GM23338 (cell line): ENCODE measurements around the gene CNN2. TPM values are rescaled to one million over a fixed set of nuclear protein-coding genes. Genes with fewer than 3 reads are reported as not detected.

Experiments used
- ATAC-seq: fragments of 200-7000 bp; cut with Tn5 transposase; 3 replicates; pipeline ENCODE4 v1.9.1; 2020
- DNase-seq: peaks from one replicate; pipeline ENCODE4 v3.0.0-alpha.2; 2015; ENCODE audit warnings: low spot score
- H2AFZ ChIP-seq: fragments of 200-600 bp; sonication (generic); 2 replicates; pipeline ENCODE4 v1.8.0; 2016; ENCODE audit warnings: antibody characterized with exemption, mild to moderate bottlenecking, moderate library complexity
- H3F3A ChIP-seq: fragments of 200-600 bp; sonication (generic); replicated peaks from 2 replicates; pipeline ENCODE4 v1.8.0; 2017; ENCODE audit warnings: antibody characterized with exemption, mixed run types, low read depth
- H3K27ac ChIP-seq: fragments of 200-600 bp; sonication (generic); 2 replicates; pipeline ENCODE4 v1.6.1; 2016; ENCODE audit warnings: low read depth
- H3K27me3 ChIP-seq: fragments of 200-600 bp; sonication (generic); 2 replicates; pipeline ENCODE4 v1.8.0; 2016; ENCODE audit warnings: mild to moderate bottlenecking, mixed run types, moderate library complexity; ENCODE audit not compliant: insufficient read depth
- H3K36me3 ChIP-seq: fragments of 200-600 bp; sonication (generic); 2 replicates; pipeline ENCODE4 v1.8.0; 2016; ENCODE audit warnings: mild to moderate bottlenecking; ENCODE audit not compliant: insufficient read depth
- H3K4me1 ChIP-seq: fragments of 200-600 bp; sonication (generic); 2 replicates; pipeline ENCODE4 v1.8.0; 2016; ENCODE audit warnings: mild to moderate bottlenecking, moderate library complexity; ENCODE audit not compliant: insufficient read depth
- H3K4me2 ChIP-seq: fragments of 200-600 bp; sonication (generic); 2 replicates; pipeline ENCODE4 v1.7.1; 2017; ENCODE audit warnings: mixed run types
- H3K4me3 ChIP-seq: fragments of 200-600 bp; sonication (generic); 2 replicates; pipeline ENCODE4 v1.6.1; 2016; ENCODE audit warnings: mixed run types
- H3K79me2 ChIP-seq: fragments of 200-600 bp; sonication (generic); replicated peaks from 2 replicates; pipeline ENCODE4 v1.8.0; 2017; ENCODE audit warnings: mild to moderate bottlenecking; ENCODE audit not compliant: insufficient read depth
- H3K9me2 ChIP-seq: fragments of 200-600 bp; sonication (generic); 2 replicates; pipeline ENCODE4 v1.8.0; 2017; ENCODE audit not compliant: insufficient read depth
- H4K20me1 ChIP-seq: fragments of 200-600 bp; sonication (generic); replicated peaks from 2 replicates; pipeline ENCODE4 v1.8.0; 2017; ENCODE audit warnings: mild to moderate bottlenecking; ENCODE audit not compliant: insufficient read depth
- H3K27ac Mint-ChIP-seq: 2 replicates; pipeline ENCODE4 v1.8.0; 2020; ENCODE audit warnings: inconsistent platforms, mild to moderate bottlenecking, moderate library complexity, mixed read lengths
- H3K27me3 Mint-ChIP-seq: 3 replicates; pipeline ENCODE4 v1.8.0; 2022; ENCODE audit warnings: low read depth, mild to moderate bottlenecking, moderate library complexity, mixed read lengths, inconsistent platforms; ENCODE audit not compliant: insufficient read depth, poor library complexity
- H3K36me3 Mint-ChIP-seq: 3 replicates; pipeline ENCODE4 v1.8.0; 2021; ENCODE audit warnings: low read depth, mild to moderate bottlenecking, inconsistent platforms, moderate library complexity, mixed read lengths
- H3K4me1 Mint-ChIP-seq: 3 replicates; pipeline ENCODE4 v1.8.0; 2020; ENCODE audit warnings: mild to moderate bottlenecking, inconsistent platforms, mixed read lengths
- H3K4me3 Mint-ChIP-seq: 3 replicates; pipeline ENCODE4 v1.8.0; 2021; ENCODE audit warnings: moderate library complexity, mild to moderate bottlenecking, inconsistent platforms, mixed read lengths
- H3K9me3 Mint-ChIP-seq: 3 replicates; pipeline ENCODE4 v1.8.0; 2020; ENCODE audit warnings: moderate library complexity, mild to moderate bottlenecking, inconsistent platforms, mixed read lengths
- CREB1 ChIP-seq: fragments of 250-450 bp; sonication (Bioruptor Pico); IDR thresholded peaks from 2 replicates; pipeline ENCODE4 v1.5.0; 2020; ENCODE audit warnings: low read depth, mild to moderate bottlenecking, moderate library complexity
- CTCF ChIP-seq, 2 experiments: fragments of 200-600 bp in 1 of 2; sonication (generic) in 1 of 2; conservative IDR thresholded peaks; 2 replicates each; pipeline versions ENCODE4 v1.5.1 to v1.6.1; 2016 to 2017; ENCODE audit warnings: antibody characterized with exemption in 2 of 2, low read depth in 2 of 2, mild to moderate bottlenecking in 2 of 2, moderate library complexity in 1 of 2
- ETS1 ChIP-seq: IDR thresholded peaks from 2 replicates; pipeline ENCODE4 v1.6.1; 2016; ENCODE audit warnings: antibody characterized with exemption
- EZH2 ChIP-seq: fragments of 200-600 bp; sonication (generic); IDR thresholded peaks from one replicate; pipeline ENCODE4 v1.8.0; 2017; ENCODE audit warnings: antibody characterized with exemption, mild to moderate bottlenecking, low read depth; ENCODE audit not compliant: unreplicated experiment
- EZH2phosphoT487 ChIP-seq: fragments of 200-600 bp; sonication (generic); IDR thresholded peaks from one replicate; pipeline ENCODE4 v1.8.1; 2018; ENCODE audit warnings: antibody characterized with exemption; ENCODE audit not compliant: unreplicated experiment
- JUNB ChIP-seq: IDR thresholded peaks from one replicate; pipeline ENCODE4 v1.6.1; 2016; ENCODE audit warnings: antibody characterized with exemption; ENCODE audit not compliant: unreplicated experiment
- NANOG ChIP-seq: IDR thresholded peaks from 2 replicates; pipeline ENCODE4 v1.6.1; 2016; ENCODE audit warnings: antibody characterized with exemption, borderline replicate concordance
- POLR2AphosphoS5 ChIP-seq: IDR thresholded peaks from 2 replicates; pipeline ENCODE4 v1.6.1; 2016; ENCODE audit warnings: antibody characterized with exemption, low read depth
- ZNF114 ChIP-seq: fragments of 250-450 bp; sonication (Bioruptor Pico); IDR thresholded peaks from 2 replicates; pipeline ENCODE4 v1.5.0; 2020; ENCODE audit warnings: mild to moderate bottlenecking, moderate library complexity
- ZNF462 ChIP-seq: fragments of 250-450 bp; sonication (Bioruptor Pico); IDR thresholded peaks from 2 replicates; pipeline ENCODE4 v1.5.0; 2020; ENCODE audit warnings: mild to moderate bottlenecking, moderate library complexity
- polyA plus RNA-seq: library from polyadenylated mRNA; unstranded; fragments of >200 nt; fragmentation: Nextera tagmentation; extraction: Ambion mirVana; gene quantifications from 2 replicates; pipeline ENCODE4 v1.2.1, GENCODE V29; 2016
- total RNA-seq: library from RNA; depleted of rRNA; stranded (reverse); fragments of >200 nt; shearing (Covaris generic); gene quantifications from 2 replicates; pipeline ENCODE4 v1.2.3, GENCODE V29; 2014

The CNN2 gene
- total and polyA plus RNA-seq, 2 experiments from 2014 or later = 330 to 392 TPM

DNA sequence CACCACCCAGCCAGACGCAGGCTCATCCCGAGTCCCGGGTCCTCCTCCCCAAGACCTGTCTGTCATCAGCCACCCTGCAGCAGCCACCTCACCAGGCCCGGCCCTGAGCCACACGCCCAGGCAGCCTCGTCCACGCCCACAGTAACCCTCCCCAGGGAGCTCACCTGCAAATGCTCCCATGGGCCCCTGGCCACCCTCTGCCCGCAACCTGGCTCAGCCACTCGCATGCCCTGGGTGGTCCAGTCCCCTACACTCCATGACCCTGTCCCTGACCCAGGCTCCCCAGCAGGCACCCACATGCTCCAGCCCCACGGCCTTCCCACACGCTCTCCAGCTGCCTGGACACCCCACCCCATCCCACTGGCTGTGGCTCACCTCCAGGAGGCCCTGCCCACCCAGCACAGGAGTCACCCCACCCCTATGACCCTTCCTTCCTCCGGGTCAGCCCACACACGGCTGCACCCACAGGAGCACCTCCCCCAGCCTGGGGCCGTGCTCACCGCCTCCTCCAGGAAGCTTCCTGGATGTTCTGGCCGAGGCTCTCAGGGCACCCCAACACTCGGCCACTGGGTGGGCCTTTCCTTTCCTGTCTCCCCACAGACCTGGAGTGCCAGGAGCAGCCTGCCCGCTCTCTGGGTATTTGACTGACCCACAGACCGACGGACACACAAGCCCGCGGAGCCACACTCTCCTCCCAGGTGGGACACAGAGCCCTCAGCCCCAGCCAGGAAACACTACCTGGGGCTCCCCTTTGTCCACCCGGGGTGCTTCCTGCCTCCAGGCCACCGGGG, 9.1 kb upstream of the CNN2 start:
- H3K4me3 ChIP-seq = no peak overlapping the region
- DNase-seq (no peak), ATAC-seq (no peak)
- Mint-ChIP-seq H3K4me3 (peak overlapping the region; percentile 38; the same call in 2 of the 3 replicates), H3K9me3 (peaks cover 3% of the 10 kb centered on the region; the same call in 2 of the 3 replicates), H3K27ac (peak overlapping the region; percentile 83), H3K36me3 (peaks cover 3% of the 10 kb centered on the region; the same call in 2 of the 3 replicates), H3K4me1 (peaks cover 26% of the 10 kb centered on the region), H3K27me3 (peaks cover 13% of the 10 kb centered on the region)
- H2AFZ ChIP-seq = no peak overlapping the region
- H3K27ac ChIP-seq = peak overlapping the region; percentile 76; the same call in 1 of the 2 replicates
- H3F3A ChIP-seq = peaks cover 9% of the 10 kb centered on the region; the same call in 1 of the 2 replicates
- H3K4me1 ChIP-seq = peaks cover 8% of the 10 kb centered on the region; the same call in 1 of the 2 replicates
- no peaks in the 10 kb centered on the region for H3K27me3 ChIP-seq
- H3K36me3 ChIP-seq = no peaks in the 10 kb centered on the region
- no peaks in the 10 kb centered on the region for H3K9me2 ChIP-seq
- no peak overlapping the region; the same call in 1 of the 2 replicates for H3K4me2 ChIP-seq
- peaks cover 72% of the 10 kb centered on the region for H3K79me2 ChIP-seq
- TF ChIP-seq NANOG = no peak
- H4K20me1 ChIP-seq = peaks cover 20% of the 10 kb centered on the region

GRCh38 chr19:1017906-1018305, 8.5 kb upstream of the CNN2 start:
- peak overlapping the region; percentile 76; the same call in 1 of the 2 replicates for H3K27ac ChIP-seq
- Mint-ChIP-seq H3K27ac (no peak overlapping the region), H3K4me3 (no peak overlapping the region; the same call in 2 of the 3 replicates), H3K9me3 (peaks cover 3% of the 10 kb centered on the region; the same call in 2 of the 3 replicates), H3K27me3 (peaks cover 13% of the 10 kb centered on the region), H3K4me1 (peaks cover 26% of the 10 kb centered on the region), H3K36me3 (peaks cover 3% of the 10 kb centered on the region; the same call in 2 of the 3 replicates)
- no peaks in the 10 kb centered on the region for H3K36me3 ChIP-seq
- DNase-seq (no peak), ATAC-seq (no peak)
- H3K4me1 ChIP-seq = peaks cover 8% of the 10 kb centered on the region; the same call in 1 of the 2 replicates
- H3K9me2 ChIP-seq = no peaks in the 10 kb centered on the region
- H3F3A ChIP-seq = peaks cover 14% of the 10 kb centered on the region; the same call in 1 of the 2 replicates
- no peak overlapping the region for H3K4me3 ChIP-seq
- peaks cover 20% of the 10 kb centered on the region for H4K20me1 ChIP-seq
- peaks cover 72% of the 10 kb centered on the region for H3K79me2 ChIP-seq
- H3K4me2 ChIP-seq = peak overlapping the region; percentile 43; the same call in 1 of the 2 replicates
- no peaks in the 10 kb centered on the region for H3K27me3 ChIP-seq
- no peak overlapping the region for H2AFZ ChIP-seq
- TF ChIP-seq POLR2AphosphoS5 (no peak), EZH2 (no peak), NANOG (no peak), CTCF (conservative IDR thresholded peaks at IDR 0.05; ENCODE audit: low read depth in 2 of 2) (no peak), EZH2phosphoT487 (no peak), ZNF114 (CRISPR knock-in tag) (no peak), CREB1 (CRISPR knock-in tag) (no peak), ETS1 (no peak), JUNB (no peak), ZNF462 (CRISPR knock-in tag) (no peak)
